Hepatocyte (in vitro differentiated cells): ENCODE measurements around the gene ZSWIM4. TPM values are rescaled to one million over a fixed set of nuclear protein-coding genes. Genes with fewer than 3 reads are reported as not detected.

ENCODE experiments used
- DNase-seq: peaks from one replicate; pipeline ENCODE4 v3.0.0-alpha.2; 2016; ENCODE audit warnings: low spot score
- H2AFZ ChIP-seq: fragments of 200-600 bp; sonication (generic); 2 replicates; pipeline ENCODE4 v1.6.0; 2016; ENCODE audit warnings: antibody characterized with exemption, mild to moderate bottlenecking
- H3K27ac ChIP-seq: fragments of 200-600 bp; sonication (generic); 2 replicates; pipeline ENCODE4 v1.5.1; 2016; ENCODE audit warnings: mild to moderate bottlenecking
- H3K27me3 ChIP-seq: fragments of 200-600 bp; sonication (generic); 2 replicates; pipeline ENCODE4 v1.6.1; 2016
- H3K36me3 ChIP-seq: fragments of 200-600 bp; sonication (generic); replicated peaks from 2 replicates; pipeline ENCODE4 v1.5.1; 2016; ENCODE audit warnings: low read depth; ENCODE audit not compliant: insufficient read depth
- H3K4me1 ChIP-seq: fragments of 200-600 bp; sonication (generic); 2 replicates; pipeline ENCODE4 v1.5.1; 2016; ENCODE audit warnings: mild to moderate bottlenecking, moderate library complexity; ENCODE audit not compliant: insufficient read depth
- H3K4me2 ChIP-seq: fragments of 200-600 bp; sonication (generic); 2 replicates; pipeline ENCODE4 v1.6.0; 2016
- H3K4me3 ChIP-seq: fragments of 200-600 bp; sonication (generic); 2 replicates; pipeline ENCODE4 v1.5.1; 2016; ENCODE audit warnings: mild to moderate bottlenecking
- H3K79me2 ChIP-seq: fragments of 200-600 bp; sonication (generic); 2 replicates; pipeline ENCODE4 v1.6.0; 2017; ENCODE audit warnings: mild to moderate bottlenecking
- H3K9me2 ChIP-seq: fragments of 200-600 bp; sonication (generic); replicated peaks from 2 replicates; pipeline ENCODE4 v1.6.0; 2017; ENCODE audit warnings: mild to moderate bottlenecking; ENCODE audit not compliant: insufficient read depth
- H3K9me3 ChIP-seq: fragments of 200-600 bp; sonication (generic); 2 replicates; pipeline ENCODE4 v1.5.1; 2016; ENCODE audit warnings: low read depth, mild to moderate bottlenecking
- H4K20me1 ChIP-seq: fragments of 200-600 bp; sonication (generic); 2 replicates; pipeline ENCODE4 v1.6.0; 2016; ENCODE audit warnings: mild to moderate bottlenecking; ENCODE audit not compliant: insufficient read depth, poor library complexity, severe bottlenecking
- CTCF ChIP-seq: fragments of 200-600 bp; sonication (generic); IDR thresholded peaks from 2 replicates; pipeline ENCODE4 v1.5.1; 2016; ENCODE audit warnings: antibody characterized with exemption, mild to moderate bottlenecking; ENCODE audit not compliant: poor library complexity
- EZH2 ChIP-seq: fragments of 200-600 bp; sonication (generic); IDR thresholded peaks from 2 replicates; pipeline ENCODE4 v1.6.1; 2016; ENCODE audit warnings: antibody characterized with exemption, mild to moderate bottlenecking, borderline replicate concordance
- EZH2phosphoT487 ChIP-seq: fragments of 200-600 bp; sonication (generic); IDR thresholded peaks from one replicate; pipeline ENCODE4 v1.6.1; 2018; ENCODE audit warnings: antibody characterized with exemption, mild to moderate bottlenecking, low read depth, moderate library complexity; ENCODE audit not compliant: unreplicated experiment, severe bottlenecking
- WGBS: methylation state at CpG from one replicate; pipeline ENCODE4 v1.1.6; 2016; ENCODE audit warnings: low lambda C conversion rate; ENCODE audit errors: missing lambda C conversion rate; 5-methylcytosine and 5-hydroxymethylcytosine counted together
- microRNA counts: library from miRNA; unstranded; fragments of <30 nt; microRNA quantifications from one replicate; lab custom pipeline; 2017
- microRNA-seq: library from miRNA; unstranded; fragments of <30 nt; microRNA quantifications from one replicate; pipeline ENCODE4, GENCODE V29; 2017
- polyA plus RNA-seq: library from polyadenylated mRNA; unstranded; fragments of >200 nt; fragmentation: Nextera tagmentation; extraction: Ambion mirVana; gene quantifications from 2 replicates; pipeline ENCODE4 v1.2.1, GENCODE V29; 2016
- small RNA-seq: library from RNA; depleted of rRNA; stranded (forward); fragments of <200 nt; gene quantifications from one replicate; pipeline ENCODE3, GENCODE V24; 2014
- total RNA-seq: library from RNA; depleted of rRNA; stranded (reverse); fragments of >200 nt; gene quantifications from 2 replicates; pipeline ENCODE4 v1.2.3, GENCODE V29; 2014

The ZSWIM4 gene
- total and polyA plus RNA-seq, 2 experiments from 2014 or later, result 3.5 to 3.7 TPM

DNA sequence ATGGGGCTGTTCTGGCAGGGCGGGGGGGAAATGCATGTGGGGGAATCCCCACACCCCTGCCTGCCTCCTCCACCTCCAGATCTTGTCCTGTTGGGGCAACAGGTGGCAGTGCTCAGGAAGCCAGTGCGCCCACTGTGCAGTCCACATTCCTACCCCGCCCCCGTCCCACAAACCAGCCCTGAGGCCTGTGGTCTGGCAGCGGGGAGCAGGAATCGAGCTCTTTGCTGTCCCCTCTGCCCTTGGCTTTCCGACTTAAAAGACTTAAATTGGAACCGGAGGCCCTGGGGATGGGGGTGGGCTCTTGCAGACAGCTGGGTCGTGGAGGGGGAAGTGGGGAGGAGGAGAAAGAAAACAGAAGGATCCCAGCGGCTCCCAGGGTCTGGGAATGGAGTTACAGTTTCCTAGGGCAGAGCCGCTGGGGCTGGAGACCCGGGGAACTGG is 86.0 kb downstream of the ZSWIM4 start:
- Histone ChIP-seq H3K27me3 (no peaks in the 10 kb centered on the region), H3K36me3 (no peaks in the 10 kb centered on the region), H4K20me1 (no peaks in the 10 kb centered on the region), H3K9me2 (no peaks in the 10 kb centered on the region), H2AFZ (no peak overlapping the region), H3K9me3 (no peaks in the 10 kb centered on the region), H3K27ac (peak overlapping the region; percentile 65), H3K4me3 (no peak overlapping the region), H3K4me1 (peaks cover 19% of the 10 kb centered on the region), H3K79me2 (no peaks in the 10 kb centered on the region), H3K4me2 (no peak overlapping the region)
- WGBS, result 18% methylated on average over 8 of the region's 12 CpGs
- TF ChIP-seq EZH2phosphoT487 (no peak), CTCF (no peak), EZH2 (no peak)
- DNase-seq, result no peak

MicroRNAs encoded within 50 kb of the gene (microRNA counts, 767-probe panel; counts per million panel counts)
- microRNA hsa-miR-181c-5p (lab: Ali Mortazavi, UCI) (not detected), microRNA hsa-miR-23a-3p (lab: Ali Mortazavi, UCI) (11,179 counts per million, percentile 89 among the panel's probes with 10 or more counts), microRNA hsa-miR-24-3p (lab: Ali Mortazavi, UCI) (7,840 counts per million, percentile 50 among the panel's probes with 10 or more counts), microRNA hsa-miR-27a-3p (lab: Ali Mortazavi, UCI) (not detected)

Small RNAs within 50 kb of the gene (microRNA-seq; reads per million reads assigned to microRNA genes)
- gene MIR181C, result 1,523 reads per million, percentile 82 among the genes with 10 or more reads in this experiment
- 963 reads per million, percentile 79 among the genes with 10 or more reads in this experiment for gene MIR181D

Small RNAs within 50 kb of the gene (small RNA-seq; reads per million reads assigned to genes)
- gene MIR181C (250 reads per million, percentile 98 among the genes with 10 or more reads in this experiment), gene MIR181D (73.1 reads per million, percentile 97 among the genes with 10 or more reads in this experiment), gene RN7SL619P (not detected)

Other genes with a start within 250 kb of the ZSWIM4 start
- 16.0 and 18.5 TPM in 2 replicates for gene MRI1, start 30.9 kb upstream of the ZSWIM4 start, total RNA-seq
- gene MRI1, start 30.9 kb upstream of the ZSWIM4 start, polyA plus RNA-seq, result 21.9 and 22.8 TPM in 2 replicates
- gene C19orf53, start 21.0 kb upstream of the ZSWIM4 start, total RNA-seq, result 89.2 and 97.0 TPM in 2 replicates
- gene C19orf53, start 21.0 kb upstream of the ZSWIM4 start, polyA plus RNA-seq, result 214 and 220 TPM in 2 replicates
- 0.60 TPM in 1 of 2 replicates, not detected in the other for gene NANOS3, start 81.7 kb downstream of the ZSWIM4 start, total RNA-seq
- gene NANOS3, start 81.7 kb downstream of the ZSWIM4 start, polyA plus RNA-seq, result 2.1 and 4.0 TPM in 2 replicates
- 2.2 and 14.4 TPM in 2 replicates for gene BRME1, start 110.7 kb downstream of the ZSWIM4 start, total RNA-seq
- 3.2 and 4.5 TPM in 2 replicates for gene BRME1, start 110.7 kb downstream of the ZSWIM4 start, polyA plus RNA-seq
- 14.8 and 20.8 TPM in 2 replicates for gene CC2D1A, start 110.8 kb downstream of the ZSWIM4 start, total RNA-seq
- 40.9 and 43.3 TPM in 2 replicates for gene CC2D1A, start 110.8 kb downstream of the ZSWIM4 start, polyA plus RNA-seq
- gene PODNL1, start 143.0 kb downstream of the ZSWIM4 start, total RNA-seq, result 0.17 TPM in 1 of 2 replicates, not detected in the other
- 2.4 and 3.3 TPM in 2 replicates for gene PODNL1, start 143.0 kb downstream of the ZSWIM4 start, polyA plus RNA-seq
- gene DCAF15, start 157.1 kb downstream of the ZSWIM4 start, total RNA-seq, result 9.3 and 13.4 TPM in 2 replicates
- gene DCAF15, start 157.1 kb downstream of the ZSWIM4 start, polyA plus RNA-seq, result 16.4 and 19.0 TPM in 2 replicates
- gene RFX1, start 210.9 kb downstream of the ZSWIM4 start, total RNA-seq, result 2.2 and 4.2 TPM in 2 replicates
- 2.4 and 4.1 TPM in 2 replicates for gene RFX1, start 210.9 kb downstream of the ZSWIM4 start, polyA plus RNA-seq
- not detected in 2 replicates for gene RLN3, start 232.7 kb downstream of the ZSWIM4 start, total RNA-seq
- not detected in 2 replicates for gene RLN3, start 232.7 kb downstream of the ZSWIM4 start, polyA plus RNA-seq
- 1.9 and 2.0 TPM in 2 replicates for gene IL27RA, start 236.3 kb downstream of the ZSWIM4 start, total RNA-seq
- 1.7 and 2.3 TPM in 2 replicates for gene IL27RA, start 236.3 kb downstream of the ZSWIM4 start, polyA plus RNA-seq